WTC11 (cell line): ENCODE data around the gene PCDH9. TPM values are rescaled to one million over a fixed set of nuclear protein-coding genes. Genes with fewer than 3 reads are reported as not detected.

Source experiments
- ATAC-seq: fragments of 200-7000 bp; cut with Tn5 transposase; 2 replicates; pipeline ENCODE4 v1.10.0; 2021; ENCODE audit warnings: mild to moderate bottlenecking, moderate library complexity
- CTCF ChIA-PET: fragments of 300-600 bp; sonication (Branson Sonifier 250); formaldehyde crosslinking; loops from one replicate; lab custom pipeline; 2021; ENCODE audit warnings: antibody characterized with exemption; lab: Charles Lee
- POLR2A ChIA-PET: fragments of 350-600 bp; sonication (Branson Sonifier 250); formaldehyde crosslinking; loops from one replicate; lab custom pipeline; 2021; ENCODE audit warnings: antibody characterized with exemption; lab: Charles Lee
- DNase-seq: peaks from one replicate; pipeline ENCODE4 v3.0.0; 2021; ENCODE audit warnings: low spot score
- H3K27ac Mint-ChIP-seq: 2 replicates; pipeline ENCODE4 v1.8.0; 2021; ENCODE audit warnings: mixed read lengths
- H3K27me3 Mint-ChIP-seq: 2 replicates; pipeline ENCODE4 v1.8.0; 2021; ENCODE audit warnings: low read depth, mild to moderate bottlenecking, moderate library complexity, mixed read lengths
- H3K36me3 Mint-ChIP-seq: 2 replicates; pipeline ENCODE4 v1.8.0; 2021; ENCODE audit warnings: mixed read lengths
- H3K4me1 Mint-ChIP-seq: 2 replicates; pipeline ENCODE4 v1.8.0; 2022; ENCODE audit warnings: mixed read lengths
- H3K4me3 Mint-ChIP-seq: 2 replicates; pipeline ENCODE4 v1.8.0; 2021; ENCODE audit warnings: mild to moderate bottlenecking, moderate library complexity, mixed read lengths
- H3K9me3 Mint-ChIP-seq: 2 replicates; pipeline ENCODE4 v1.8.0; 2021; ENCODE audit warnings: mixed read lengths
- ARID4B ChIP-seq: sonication (generic); formaldehyde crosslinking; IDR thresholded peaks from 2 replicates; pipeline ENCODE4 v1.8.0; 2023; ENCODE audit warnings: missing genetic modification reagents, mild to moderate bottlenecking, borderline replicate concordance
- ATF2 ChIP-seq: sonication (generic); formaldehyde crosslinking; IDR thresholded peaks from 2 replicates; pipeline ENCODE4 v1.8.1; 2022; ENCODE audit warnings: low read depth, missing genetic modification reagents, borderline replicate concordance
- ETV6 ChIP-seq: sonication (generic); formaldehyde crosslinking; IDR thresholded peaks from 2 replicates; pipeline ENCODE4 v1.8.1; 2022; ENCODE audit warnings: mild to moderate bottlenecking, missing genetic modification reagents
- GRHL2 ChIP-seq: fragments of 250-450 bp; sonication (Bioruptor Pico); IDR thresholded peaks from 2 replicates; pipeline ENCODE4 v1.8.0; 2022; ENCODE audit warnings: mild to moderate bottlenecking, moderate library complexity; ENCODE audit not compliant: insufficient replicate concordance, severe bottlenecking
- IRF2 ChIP-seq: sonication (generic); formaldehyde crosslinking; IDR thresholded peaks from 2 replicates; pipeline ENCODE4 v1.8.0; 2022; ENCODE audit warnings: low read depth, missing genetic modification reagents, borderline replicate concordance
- MAX ChIP-seq: sonication (generic); formaldehyde crosslinking; IDR thresholded peaks from 2 replicates; pipeline ENCODE4 v1.8.0; 2022; ENCODE audit warnings: mild to moderate bottlenecking, missing genetic modification reagents
- MXD4 ChIP-seq: fragments of 250-450 bp; sonication (Bioruptor Pico); IDR thresholded peaks from 2 replicates; pipeline ENCODE4 v1.8.0; 2021; ENCODE audit warnings: mild to moderate bottlenecking, moderate library complexity, borderline replicate concordance
- MYBL2 ChIP-seq: sonication (generic); formaldehyde crosslinking; IDR thresholded peaks from 2 replicates; pipeline ENCODE4 v1.8.1; 2023; ENCODE audit warnings: mild to moderate bottlenecking, moderate library complexity, missing genetic modification reagents
- NFE2L1 ChIP-seq: sonication (generic); formaldehyde crosslinking; IDR thresholded peaks from 2 replicates; pipeline ENCODE4 v1.8.1; 2023; ENCODE audit warnings: missing genetic modification reagents
- SMAD4 ChIP-seq: sonication (generic); formaldehyde crosslinking; IDR thresholded peaks from 2 replicates; pipeline ENCODE4 v1.8.0; 2022; ENCODE audit warnings: mild to moderate bottlenecking, missing genetic modification reagents
- SOX15 ChIP-seq: fragments of 250-450 bp; sonication (Bioruptor Pico); IDR thresholded peaks from 2 replicates; pipeline ENCODE4 v1.9.0; 2021; ENCODE audit warnings: mild to moderate bottlenecking
- SP1 ChIP-seq: sonication (generic); formaldehyde crosslinking; conservative IDR thresholded peaks from 2 replicates; pipeline ENCODE4 v1.8.1; 2022; ENCODE audit warnings: missing genetic modification reagents
- TCF7 ChIP-seq: sonication (generic); formaldehyde crosslinking; IDR thresholded peaks from 2 replicates; pipeline ENCODE4 v1.8.0; 2022; ENCODE audit warnings: mild to moderate bottlenecking, low read depth, missing genetic modification reagents, moderate library complexity
- ZNF263 ChIP-seq: sonication (generic); formaldehyde crosslinking; IDR thresholded peaks from 2 replicates; pipeline ENCODE4 v1.8.1; 2022; ENCODE audit warnings: low read depth, mild to moderate bottlenecking, moderate library complexity, missing genetic modification reagents
- ZNF281 ChIP-seq: sonication (generic); formaldehyde crosslinking; IDR thresholded peaks from 2 replicates; pipeline ENCODE4 v1.8.0; 2023; ENCODE audit warnings: mild to moderate bottlenecking, missing genetic modification reagents
- ZNF416 ChIP-seq: fragments of 250-450 bp; sonication (Bioruptor Pico); IDR thresholded peaks from 2 replicates; pipeline ENCODE4 v1.9.0; 2021; ENCODE audit warnings: mild to moderate bottlenecking, inconsistent platforms
- ZNF423 ChIP-seq: fragments of 250-450 bp; sonication (Bioruptor Pico); IDR thresholded peaks from 2 replicates; pipeline ENCODE4 v2.1.2; 2022; ENCODE audit warnings: mild to moderate bottlenecking, moderate library complexity
- ZNF532 ChIP-seq: fragments of 250-450 bp; sonication (Bioruptor Pico); IDR thresholded peaks from 2 replicates; pipeline ENCODE4 v1.9.0; 2021; ENCODE audit warnings: mild to moderate bottlenecking, borderline replicate concordance
- total RNA-seq: library from RNA; stranded (reverse); gene quantifications from 3 replicates; pipeline ENCODE4 v1.2.3, GENCODE V29; 2021

The PCDH9 gene
- total RNA-seq, 1 experiment from 2014 or later = 0.48 TPM

- CTCF ChIA-PET = no interaction called here
- H3K9me3 Mint-ChIP-seq = no peaks in the 10 kb centered on the region
These were observed 769.1 kb downstream of the PCDH9 start for GRCh38 chr13:66461021-66461420.

GRCh38 chr13:66459634-66460033 is 770.5 kb downstream of the PCDH9 start:
- ATAC-seq (no peak), DNase-seq (no peak)
- ChIA-PET CTCF (no interaction called here), POLR2A (no interaction called here)
- Mint-ChIP-seq H3K4me1 (peaks cover 7% of the 10 kb centered on the region; the same call in 1 of the 2 replicates), H3K27me3 (no peaks in the 10 kb centered on the region), H3K36me3 (no peaks in the 10 kb centered on the region), H3K4me3 (no peak overlapping the region), H3K9me3 (no peaks in the 10 kb centered on the region), H3K27ac (no peak overlapping the region)
- no peak for TF ChIP-seq SMAD4 (CRISPR knock-in tag)

More at GRCh38 chr13:66461021-66461420, 769.1 kb downstream of the PCDH9 start:
- Mint-ChIP-seq H3K4me1 (peaks cover 7% of the 10 kb centered on the region; the same call in 1 of the 2 replicates), H3K36me3 (no peaks in the 10 kb centered on the region), H3K27me3 (no peaks in the 10 kb centered on the region), H3K27ac (no peak overlapping the region), H3K4me3 (no peak overlapping the region)
- no peak for TF ChIP-seq ARID4B (CRISPR knock-in tag)
- no peak for TF ChIP-seq MYBL2 (CRISPR knock-in tag)
- no peak for TF ChIP-seq IRF2 (CRISPR knock-in tag)
- no peak for TF ChIP-seq TCF7 (CRISPR knock-in tag)
- no peak for TF ChIP-seq MXD4 (CRISPR knock-in tag)
- no peak for TF ChIP-seq ZNF281
- POLR2A ChIA-PET = no interaction called here
- ATAC-seq (no peak), DNase-seq (no peak)

GRCh38 chr13:66459143-66459542 is 771.0 kb downstream of the PCDH9 start:
- Mint-ChIP-seq H3K27ac (no peak overlapping the region), H3K36me3 (no peaks in the 10 kb centered on the region), H3K9me3 (no peaks in the 10 kb centered on the region), H3K4me1 (peaks cover 7% of the 10 kb centered on the region; the same call in 1 of the 2 replicates), H3K4me3 (no peak overlapping the region), H3K27me3 (no peaks in the 10 kb centered on the region)
- ChIA-PET CTCF (no interaction called here), POLR2A (no interaction called here)
- ATAC-seq = no peak
- no peak for TF ChIP-seq MAX (CRISPR knock-in tag)
- no peak for TF ChIP-seq ZNF263 (CRISPR knock-in tag)
- TF ChIP-seq SOX15 (CRISPR knock-in tag) = no peak
- no peak for TF ChIP-seq ZNF416 (CRISPR knock-in tag)
- no peak for TF ChIP-seq SP1 (CRISPR knock-in tag)
- TF ChIP-seq ZNF423 (CRISPR knock-in tag) = no peak
- TF ChIP-seq ZNF532 (CRISPR knock-in tag) = no peak
- TF ChIP-seq GRHL2 (CRISPR knock-in tag) = no peak
- no peak for TF ChIP-seq ATF2 (CRISPR knock-in tag)
- no peak for TF ChIP-seq NFE2L1 (CRISPR knock-in tag)
- no peak for TF ChIP-seq ETV6 (CRISPR knock-in tag)
- no peak for DNase-seq
